DND-41 (cell line): ENCODE results near the gene ZNF32.

Experiments
- ATAC-seq: fragments of 200-7000 bp; cut with Tn5 transposase; 3 replicates; pipeline ENCODE4 v1.9.1; 2021; ENCODE audit warnings: low read depth; ENCODE audit not compliant: insufficient read depth
- DNase-seq: peaks from one replicate; pipeline ENCODE4 v3.0.0-alpha.2; 2020
- H2AFZ ChIP-seq: 2 replicates; pipeline ENCODE4 v1.6.0; 2012; ENCODE audit warnings: low read depth, low read length
- H3K27ac ChIP-seq: 2 replicates; pipeline ENCODE4 v1.5.1; 2012; ENCODE audit warnings: low read length, inconsistent platforms
- H3K27me3 ChIP-seq: fragments of 200-600 bp; sonication (generic); 2 replicates; pipeline ENCODE4 v1.6.0; 2012; ENCODE audit warnings: low read length, mild to moderate bottlenecking, inconsistent platforms; ENCODE audit not compliant: insufficient read depth, poor library complexity
- H3K36me3 ChIP-seq: 2 replicates; pipeline ENCODE4 v1.5.1; 2012; ENCODE audit warnings: low read length, inconsistent platforms; ENCODE audit not compliant: insufficient read depth
- H3K4me1 ChIP-seq: 2 replicates; pipeline ENCODE4 v1.5.1; 2012; ENCODE audit warnings: mild to moderate bottlenecking, low read length; ENCODE audit not compliant: insufficient read depth
- H3K4me2 ChIP-seq: 2 replicates; pipeline ENCODE4 v1.6.0; 2012; ENCODE audit warnings: mild to moderate bottlenecking, moderate library complexity, low read length, inconsistent platforms; ENCODE audit not compliant: insufficient read depth
- H3K4me3 ChIP-seq, 2 experiments: fragments of 200-600 bp in 1 of 2; shearing (Covaris generic) in 1 of 2; 2 replicates each; pipeline ENCODE4 v1.5.1; 2012 to 2016; ENCODE audit warnings: inconsistent platforms in 2 of 2, low read length in 2 of 2, mild to moderate bottlenecking in 2 of 2, low read depth in 1 of 2, moderate library complexity in 1 of 2
- H3K79me2 ChIP-seq: 2 replicates; pipeline ENCODE4 v1.6.0; 2012; ENCODE audit warnings: low read length, inconsistent platforms; ENCODE audit not compliant: insufficient read depth
- H3K9ac ChIP-seq: 2 replicates; pipeline ENCODE4 v1.6.0; 2012; ENCODE audit warnings: low read depth, mild to moderate bottlenecking, inconsistent platforms, low read length, moderate library complexity
- H3K9me3 ChIP-seq: 2 replicates; pipeline ENCODE4 v1.5.1; 2012; ENCODE audit warnings: low read length, moderate library complexity, mild to moderate bottlenecking, inconsistent platforms; ENCODE audit not compliant: insufficient read depth, severe bottlenecking
- H4K20me1 ChIP-seq: 2 replicates; pipeline ENCODE4 v1.6.0; 2012; ENCODE audit warnings: low read length; ENCODE audit not compliant: insufficient read depth
- CTCF ChIP-seq: IDR thresholded peaks from 2 replicates; pipeline ENCODE4 v1.5.1; 2012; ENCODE audit warnings: borderline replicate concordance, low read length, moderate library complexity, mild to moderate bottlenecking; ENCODE audit not compliant: poor library complexity, severe bottlenecking; ENCODE audit errors: extremely low read depth
- EZH2 ChIP-seq: IDR thresholded peaks from 3 replicates; pipeline ENCODE4 v1.6.1; 2012; ENCODE audit warnings: borderline replicate concordance, low read depth, mild to moderate bottlenecking, moderate library complexity, low read length, inconsistent platforms; ENCODE audit not compliant: severe bottlenecking

ZNF32 gene

GRCh38 chr10:43649185-43649523, 473 bp upstream of the ZNF32 start:
- DNase-seq (no peak), ATAC-seq (peak; percentile 2; the same call in 1 of the 3 replicates)
- peak overlapping the region; percentile 88 for H3K4me2 ChIP-seq
- no peaks in the 10 kb centered on the region for H3K27me3 ChIP-seq
- no peaks in the 10 kb centered on the region for H4K20me1 ChIP-seq
- TF ChIP-seq CTCF (no peak), EZH2 (no peak)
- peaks cover 37% of the 10 kb centered on the region for H3K9me3 ChIP-seq
- peak overlapping the region; percentile 97 for H2AFZ ChIP-seq
- H3K4me3 ChIP-seq = peak overlapping the region; percentile 61 to 78; a peak in 3 of 4 replicates
- H3K9ac ChIP-seq = peak overlapping the region; percentile 95
- H3K36me3 ChIP-seq = peaks cover 32% of the 10 kb centered on the region
- H3K79me2 ChIP-seq = peaks cover 15% of the 10 kb centered on the region
- H3K4me1 ChIP-seq = peaks cover 25% of the 10 kb centered on the region
- H3K27ac ChIP-seq = peak overlapping the region; percentile 81

GRCh38 chr10:43648095-43648397, 635 bp downstream of the ZNF32 start:
- Histone ChIP-seq H3K4me3 (peak overlapping the region; percentile 61 to 78; a peak in 3 of 4 replicates), H3K4me1 (peaks cover 25% of the 10 kb centered on the region), H3K36me3 (peaks cover 43% of the 10 kb centered on the region), H3K79me2 (peaks cover 15% of the 10 kb centered on the region), H3K4me2 (peak overlapping the region; percentile 88), H3K27me3 (no peaks in the 10 kb centered on the region), H3K9ac (peak overlapping the region; percentile 95), H3K27ac (peak overlapping the region; percentile 81), H3K9me3 (peaks cover 48% of the 10 kb centered on the region), H2AFZ (peak overlapping the region; percentile 97), H4K20me1 (no peaks in the 10 kb centered on the region)
- ATAC-seq (no peak; the same call in 1 of the 3 replicates), DNase-seq (peak; percentile 59)
- peak; percentile 1 for TF ChIP-seq CTCF
- TF ChIP-seq EZH2 = no peak

- DNase-seq = no peak
- peak overlapping the region; percentile 61 to 78; a peak in 3 of 4 replicates for H3K4me3 ChIP-seq
- H3K27ac ChIP-seq = peak overlapping the region; percentile 81; the same call in 1 of the 2 replicates
- peaks cover 46% of the 10 kb centered on the region for H3K36me3 ChIP-seq
- no peak for ATAC-seq
- H3K9ac ChIP-seq = peak overlapping the region; percentile 95
- H3K4me2 ChIP-seq = peak overlapping the region; percentile 88
- H3K79me2 ChIP-seq = peaks cover 15% of the 10 kb centered on the region
- peak overlapping the region; percentile 97 for H2AFZ ChIP-seq
- H3K27me3 ChIP-seq = no peaks in the 10 kb centered on the region
- TF ChIP-seq EZH2 (no peak), CTCF (no peak)
- no peaks in the 10 kb centered on the region for H4K20me1 ChIP-seq
- H3K4me1 ChIP-seq = peaks cover 25% of the 10 kb centered on the region
- peaks cover 49% of the 10 kb centered on the region for H3K9me3 ChIP-seq
Measured at GRCh38 chr10:43647576-43647975, 1.1 kb downstream of the ZNF32 start.

- Histone ChIP-seq H3K27ac (no peak overlapping the region), H3K27me3 (no peaks in the 10 kb centered on the region), H3K4me1 (peaks cover 25% of the 10 kb centered on the region), H3K9ac (no peak overlapping the region), H4K20me1 (no peaks in the 10 kb centered on the region), H3K4me3 (no peak overlapping the region), H3K36me3 (peaks cover 46% of the 10 kb centered on the region), H2AFZ (no peak overlapping the region), H3K4me2 (no peak overlapping the region), H3K79me2 (peaks cover 15% of the 10 kb centered on the region), H3K9me3 (peaks cover 52% of the 10 kb centered on the region)
- DNase-seq (no peak), ATAC-seq (no peak)
- TF ChIP-seq EZH2 (no peak), CTCF (no peak)
Measured at GRCh38 chr10:43645866-43646265, 2.8 kb downstream of the ZNF32 start.
